ENCODE results near the gene CCDC85B.

DNA sequence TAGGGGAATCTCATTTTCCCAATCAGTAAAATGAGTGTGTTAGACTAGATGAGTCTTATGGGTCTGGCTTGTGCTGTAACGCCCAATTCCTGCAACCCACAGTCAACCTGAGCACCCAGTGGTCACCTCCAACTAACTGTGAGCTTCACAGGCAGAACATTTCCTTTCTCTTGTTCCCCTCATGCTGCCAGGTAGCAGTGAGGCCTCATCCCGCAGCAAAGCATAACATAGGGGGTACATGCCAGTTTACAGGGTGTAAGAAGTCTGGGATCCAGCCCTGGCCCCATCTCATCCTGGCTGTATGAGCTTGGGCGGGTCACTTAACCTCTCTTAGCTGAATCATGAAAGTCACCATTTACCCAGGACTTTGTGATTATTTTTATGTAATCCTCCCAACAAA, 21.6 kb upstream of the CCDC85B start:
- TF ChIP-seq, protein P1, sequence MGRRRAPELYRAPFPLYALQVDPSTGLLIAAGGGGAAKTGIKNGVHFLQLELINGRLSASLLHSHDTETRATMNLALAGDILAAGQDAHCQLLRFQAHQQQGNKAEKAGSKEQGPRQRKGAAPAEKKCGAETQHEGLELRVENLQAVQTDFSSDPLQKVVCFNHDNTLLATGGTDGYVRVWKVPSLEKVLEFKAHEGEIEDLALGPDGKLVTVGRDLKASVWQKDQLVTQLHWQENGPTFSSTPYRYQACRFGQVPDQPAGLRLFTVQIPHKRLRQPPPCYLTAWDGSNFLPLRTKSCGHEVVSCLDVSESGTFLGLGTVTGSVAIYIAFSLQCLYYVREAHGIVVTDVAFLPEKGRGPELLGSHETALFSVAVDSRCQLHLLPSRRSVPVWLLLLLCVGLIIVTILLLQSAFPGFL (CRISPR knock-in tag; IDR thresholded peaks at IDR 0.05; ENCODE audit: borderline replicate concordance) = no peak
- TF ChIP-seq, protein P2, sequence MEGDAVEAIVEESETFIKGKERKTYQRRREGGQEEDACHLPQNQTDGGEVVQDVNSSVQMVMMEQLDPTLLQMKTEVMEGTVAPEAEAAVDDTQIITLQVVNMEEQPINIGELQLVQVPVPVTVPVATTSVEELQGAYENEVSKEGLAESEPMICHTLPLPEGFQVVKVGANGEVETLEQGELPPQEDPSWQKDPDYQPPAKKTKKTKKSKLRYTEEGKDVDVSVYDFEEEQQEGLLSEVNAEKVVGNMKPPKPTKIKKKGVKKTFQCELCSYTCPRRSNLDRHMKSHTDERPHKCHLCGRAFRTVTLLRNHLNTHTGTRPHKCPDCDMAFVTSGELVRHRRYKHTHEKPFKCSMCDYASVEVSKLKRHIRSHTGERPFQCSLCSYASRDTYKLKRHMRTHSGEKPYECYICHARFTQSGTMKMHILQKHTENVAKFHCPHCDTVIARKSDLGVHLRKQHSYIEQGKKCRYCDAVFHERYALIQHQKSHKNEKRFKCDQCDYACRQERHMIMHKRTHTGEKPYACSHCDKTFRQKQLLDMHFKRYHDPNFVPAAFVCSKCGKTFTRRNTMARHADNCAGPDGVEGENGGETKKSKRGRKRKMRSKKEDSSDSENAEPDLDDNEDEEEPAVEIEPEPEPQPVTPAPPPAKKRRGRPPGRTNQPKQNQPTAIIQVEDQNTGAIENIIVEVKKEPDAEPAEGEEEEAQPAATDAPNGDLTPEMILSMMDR (IDR thresholded peaks at IDR 0.05) = no peak
- TF ChIP-seq ZNF121 (CRISPR knock-in tag; IDR thresholded peaks at IDR 0.05) (no peak), MXD4 (CRISPR knock-in tag; IDR thresholded peaks at IDR 0.05; ENCODE audit: borderline replicate concordance) (no peak), RELA (CRISPR knock-in tag; IDR thresholded peaks at IDR 0.05; ENCODE audit: borderline replicate concordance) (no peak), CREB1 (CRISPR knock-in tag; IDR thresholded peaks at IDR 0.05) (no peak), MYBL2 (CRISPR knock-in tag; IDR thresholded peaks at IDR 0.05) (no peak), NFYB (CRISPR knock-in tag; conservative IDR thresholded peaks at IDR 0.05; ENCODE audit: low read depth) (no peak), NR3C1 (CRISPR knock-in tag; conservative IDR thresholded peaks at IDR 0.05; ENCODE audit: low read depth) (no peak), ZNF396 (CRISPR knock-in tag; IDR thresholded peaks at IDR 0.05; ENCODE audit: borderline replicate concordance) (no peak), SMAD4 (CRISPR knock-in tag; IDR thresholded peaks at IDR 0.05) (no peak)
- TF ChIP-seq, protein P3, sequence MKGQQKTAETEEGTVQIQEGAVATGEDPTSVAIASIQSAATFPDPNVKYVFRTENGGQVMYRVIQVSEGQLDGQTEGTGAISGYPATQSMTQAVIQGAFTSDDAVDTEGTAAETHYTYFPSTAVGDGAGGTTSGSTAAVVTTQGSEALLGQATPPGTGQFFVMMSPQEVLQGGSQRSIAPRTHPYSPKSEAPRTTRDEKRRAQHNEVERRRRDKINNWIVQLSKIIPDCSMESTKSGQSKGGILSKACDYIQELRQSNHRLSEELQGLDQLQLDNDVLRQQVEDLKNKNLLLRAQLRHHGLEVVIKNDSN (CRISPR knock-in tag; IDR thresholded peaks at IDR 0.05) = no peak
- TF ChIP-seq, protein P4, sequence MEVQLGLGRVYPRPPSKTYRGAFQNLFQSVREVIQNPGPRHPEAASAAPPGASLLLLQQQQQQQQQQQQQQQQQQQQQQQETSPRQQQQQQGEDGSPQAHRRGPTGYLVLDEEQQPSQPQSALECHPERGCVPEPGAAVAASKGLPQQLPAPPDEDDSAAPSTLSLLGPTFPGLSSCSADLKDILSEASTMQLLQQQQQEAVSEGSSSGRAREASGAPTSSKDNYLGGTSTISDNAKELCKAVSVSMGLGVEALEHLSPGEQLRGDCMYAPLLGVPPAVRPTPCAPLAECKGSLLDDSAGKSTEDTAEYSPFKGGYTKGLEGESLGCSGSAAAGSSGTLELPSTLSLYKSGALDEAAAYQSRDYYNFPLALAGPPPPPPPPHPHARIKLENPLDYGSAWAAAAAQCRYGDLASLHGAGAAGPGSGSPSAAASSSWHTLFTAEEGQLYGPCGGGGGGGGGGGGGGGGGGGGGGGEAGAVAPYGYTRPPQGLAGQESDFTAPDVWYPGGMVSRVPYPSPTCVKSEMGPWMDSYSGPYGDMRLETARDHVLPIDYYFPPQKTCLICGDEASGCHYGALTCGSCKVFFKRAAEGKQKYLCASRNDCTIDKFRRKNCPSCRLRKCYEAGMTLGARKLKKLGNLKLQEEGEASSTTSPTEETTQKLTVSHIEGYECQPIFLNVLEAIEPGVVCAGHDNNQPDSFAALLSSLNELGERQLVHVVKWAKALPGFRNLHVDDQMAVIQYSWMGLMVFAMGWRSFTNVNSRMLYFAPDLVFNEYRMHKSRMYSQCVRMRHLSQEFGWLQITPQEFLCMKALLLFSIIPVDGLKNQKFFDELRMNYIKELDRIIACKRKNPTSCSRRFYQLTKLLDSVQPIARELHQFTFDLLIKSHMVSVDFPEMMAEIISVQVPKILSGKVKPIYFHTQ (CRISPR knock-in tag; IDR thresholded peaks at IDR 0.05) = no peak
- TF ChIP-seq, protein P5, sequence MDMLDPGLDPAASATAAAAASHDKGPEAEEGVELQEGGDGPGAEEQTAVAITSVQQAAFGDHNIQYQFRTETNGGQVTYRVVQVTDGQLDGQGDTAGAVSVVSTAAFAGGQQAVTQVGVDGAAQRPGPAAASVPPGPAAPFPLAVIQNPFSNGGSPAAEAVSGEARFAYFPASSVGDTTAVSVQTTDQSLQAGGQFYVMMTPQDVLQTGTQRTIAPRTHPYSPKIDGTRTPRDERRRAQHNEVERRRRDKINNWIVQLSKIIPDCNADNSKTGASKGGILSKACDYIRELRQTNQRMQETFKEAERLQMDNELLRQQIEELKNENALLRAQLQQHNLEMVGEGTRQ (CRISPR knock-in tag; IDR thresholded peaks at IDR 0.05) = no peak
